K562 (cell line): Measurements from ENCODE around the gene YY1AP1. TPM values are rescaled to one million over a fixed set of nuclear protein-coding genes. Genes with fewer than 3 reads are reported as not detected.

Source experiments
- CHCHD3 ChIP-seq: fragments of 250-450 bp; sonication (Bioruptor Pico); IDR thresholded peaks from 2 replicates; pipeline ENCODE4 v2.1.2; 2022; ENCODE audit warnings: mild to moderate bottlenecking
- ELK1 ChIP-seq: sonication (generic); formaldehyde crosslinking; IDR thresholded peaks from 2 replicates; pipeline ENCODE4 v1.8.1; 2022; ENCODE audit warnings: missing genetic modification reagents
- EWSR1 ChIP-seq: fragments of 450-650 bp; IDR thresholded peaks from 2 replicates; pipeline ENCODE4 v1.6.1; 2018; ENCODE audit warnings: borderline replicate concordance, mild to moderate bottlenecking, low read depth, moderate library complexity; ENCODE audit not compliant: partially characterized antibody
- HDAC2 ChIP-seq: fragments of 450-650 bp; IDR thresholded peaks from 2 replicates; pipeline ENCODE4 v1.6.1; 2016; ENCODE audit warnings: mild to moderate bottlenecking
- HDAC3 ChIP-seq: fragments of 450-650 bp; IDR thresholded peaks from 2 replicates; pipeline ENCODE4 v1.6.1; 2018; ENCODE audit warnings: borderline replicate concordance, mild to moderate bottlenecking, moderate library complexity; ENCODE audit not compliant: partially characterized antibody
- HDGF ChIP-seq: fragments of 450-650 bp; IDR thresholded peaks from 2 replicates; pipeline ENCODE4 v1.6.1; 2016
- HMBOX1 ChIP-seq: sonication (generic); IDR thresholded peaks from 2 replicates; pipeline ENCODE4 v1.6.1; 2016
- IRF1 ChIP-seq: sonication (generic); formaldehyde crosslinking; IDR thresholded peaks from 2 replicates; pipeline ENCODE4 v1.8.0; 2022; ENCODE audit warnings: missing genetic modification reagents, mild to moderate bottlenecking, borderline replicate concordance
- IRF9 ChIP-seq: fragments of 450-650 bp; IDR thresholded peaks from 2 replicates; pipeline ENCODE4 v1.6.1; 2016; ENCODE audit warnings: missing biosample characterization, missing genetic modification characterization
- NONO ChIP-seq, 2 experiments: fragments of 200-400 bp in 1 of 2; fragments of 450-650 bp in 1 of 2; formaldehyde crosslinking in 1 of 2; IDR thresholded peaks; 2 replicates each; pipeline ENCODE4 v1.6.1; 2017; ENCODE audit warnings: low read depth in 2 of 2, mild to moderate bottlenecking in 2 of 2, moderate library complexity in 2 of 2, low read length in 1 of 2
- POLR3G ChIP-seq: IDR thresholded peaks from 2 replicates; pipeline ENCODE4 v1.6.1; 2011; ENCODE audit not compliant: insufficient read length, insufficient replicate concordance; ENCODE audit errors: extremely low read depth
- ZBTB40 ChIP-seq, 2 experiments: fragments of 450-650 bp in 1 of 2; sonication (generic) in 1 of 2; formaldehyde crosslinking in 1 of 2; IDR thresholded peaks; 2 replicates each; pipeline versions ENCODE4 v1.7.1 to v1.9.0; 2016 to 2022; ENCODE audit warnings: inconsistent platforms in 1 of 2, mild to moderate bottlenecking in 1 of 2, missing genetic modification reagents in 1 of 2
- ZNF444 ChIP-seq: fragments of 250-450 bp; sonication (Bioruptor Pico); IDR thresholded peaks from 2 replicates; pipeline ENCODE4 v1.4.0; 2020; ENCODE audit warnings: mild to moderate bottlenecking, moderate library complexity
- polyA plus RNA-seq, 8 experiments: library from polyadenylated mRNA; depleted of rRNA in 4 of 8; stranded (reverse) in 5 of 8; unstranded in 3 of 8; fragments of >200 nt; fragmentation: Nextera tagmentation in 2 of 8; fragmentation: Illumina TruSeq in 1 of 8; extraction: Ambion mirVana in 2 of 8; extraction: Trizol in 1 of 8; gene quantifications; 2 replicates each; pipeline versions ENCODE4 v1.2.1 to v1.2.3, GENCODE V29; 2011 to 2014; ENCODE audit warnings: inconsistent platforms in 1 of 8, missing spikeins in 1 of 8
- total RNA-seq, 7 experiments: library from RNA; depleted of rRNA in 6 of 7; stranded (reverse); fragments of >200 nt in 6 of 7; fragmentation: Illumina TruSeq in 2 of 7; extraction: Trizol in 2 of 7; gene quantifications; 2 replicates each; pipeline versions ENCODE4 v1.2.1 to v1.2.3, GENCODE V29; 2011 to 2021; ENCODE audit warnings: low replicate concordance in 1 of 7

YY1AP1 gene
- total and polyA plus RNA-seq, 9 of the 15 experiments (the other 6 are each of a cell fraction or from before 2014, with no cell fraction given): 18.4 to 90.7 (median 42.9) TPM

GRCh38 chr1:155691992-155692528 is 3.5 kb upstream of the YY1AP1 start (continued):
- TF ChIP-seq ZBTB40 (IDR thresholded peaks at IDR 0.05) (no peak), ZBTB40 (CRISPR knock-in tag; IDR thresholded peaks at IDR 0.05) (0 out of 2 replicates have a peak, but pooled peaks have one; percentile 23), EWSR1 (no peak), ELK1 (CRISPR knock-in tag) (no peak), NONO (IDR thresholded peaks at IDR 0.05; ENCODE audit: low read depth in 2 of 2, low read length in 1 of 2) (0 out of 4 replicates have a peak, but pooled peaks of 1 of the 2 experiments have one; percentile 15), ZNF444 (CRISPR knock-in tag) (no peak), POLR3G (no peak), HDAC3 (peak; percentile 64), HDGF (no peak), HMBOX1 (peak; percentile 99), IRF1 (CRISPR knock-in tag) (no peak), CHCHD3 (CRISPR knock-in tag) (no peak), IRF9 (tag) (no peak), HDAC2 (peak; percentile 68; the same call in 1 of the 2 replicates)
